GM21360 (cell line): ENCODE data around the gene KCNC4.
A peak's percentile ranks its signal among the peaks of the same experiment; 100 is the strongest.

ENCODE experiments used
- ATAC-seq: cut with Tn5 transposase; IDR thresholded peaks from one replicate; pipeline ENCODE4 v1.9.1; 2021; ENCODE audit warnings: mild to moderate bottlenecking, moderate library complexity; ENCODE audit not compliant: unreplicated experiment

The KCNC4 gene

DNA sequence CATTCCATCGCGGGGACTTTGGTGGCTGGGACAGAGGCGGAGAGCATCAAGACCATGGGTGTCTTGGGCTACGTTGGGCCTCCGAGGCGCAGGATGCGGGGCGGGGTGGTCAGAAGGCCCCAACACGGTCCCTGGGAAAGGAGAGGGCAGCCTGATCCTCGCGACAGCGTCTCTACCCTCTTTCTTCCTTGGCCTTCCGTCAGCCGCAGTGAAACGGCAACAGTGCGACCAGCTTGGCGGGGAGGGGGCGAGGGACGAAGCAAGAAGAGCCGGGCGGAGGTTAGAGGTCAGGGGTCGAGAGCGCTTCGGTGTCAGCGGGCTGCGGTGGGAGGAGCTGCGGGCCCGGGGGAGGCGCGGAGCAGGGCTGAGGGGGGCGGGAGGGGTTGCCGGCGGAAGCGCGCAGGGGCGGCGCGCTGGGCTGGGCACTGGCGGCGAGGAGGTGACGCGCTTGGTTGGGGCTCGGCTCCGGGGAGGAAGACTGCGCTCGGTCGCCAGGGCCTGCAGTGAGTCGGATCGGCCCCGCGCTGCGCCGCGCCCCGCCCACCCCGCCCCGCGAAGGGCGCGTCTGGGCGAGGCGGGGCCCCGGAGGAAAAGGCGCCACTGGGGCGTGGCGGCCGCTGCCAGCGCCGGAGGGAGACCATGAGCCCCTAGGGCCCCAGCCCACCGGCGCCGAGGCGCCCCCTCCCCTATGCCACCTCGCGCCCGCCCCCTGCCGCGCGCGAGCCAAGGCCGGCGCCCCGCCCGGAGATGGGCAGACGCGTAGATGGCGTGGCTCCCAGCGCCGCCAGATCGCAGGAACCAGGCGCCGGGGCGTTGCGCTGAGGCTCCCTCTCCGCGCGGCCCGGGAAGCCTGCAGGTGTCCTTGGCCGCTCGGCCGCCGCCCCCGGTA, at the start of gene KCNC4:
Gene KCNC4, plus strand, starts transcription at position 600 of the 889 bp plus-strand sequence. CDS start 1,186 bp downstream, outside the sequence.
- peak; percentile 71 for ATAC-seq

DNA sequence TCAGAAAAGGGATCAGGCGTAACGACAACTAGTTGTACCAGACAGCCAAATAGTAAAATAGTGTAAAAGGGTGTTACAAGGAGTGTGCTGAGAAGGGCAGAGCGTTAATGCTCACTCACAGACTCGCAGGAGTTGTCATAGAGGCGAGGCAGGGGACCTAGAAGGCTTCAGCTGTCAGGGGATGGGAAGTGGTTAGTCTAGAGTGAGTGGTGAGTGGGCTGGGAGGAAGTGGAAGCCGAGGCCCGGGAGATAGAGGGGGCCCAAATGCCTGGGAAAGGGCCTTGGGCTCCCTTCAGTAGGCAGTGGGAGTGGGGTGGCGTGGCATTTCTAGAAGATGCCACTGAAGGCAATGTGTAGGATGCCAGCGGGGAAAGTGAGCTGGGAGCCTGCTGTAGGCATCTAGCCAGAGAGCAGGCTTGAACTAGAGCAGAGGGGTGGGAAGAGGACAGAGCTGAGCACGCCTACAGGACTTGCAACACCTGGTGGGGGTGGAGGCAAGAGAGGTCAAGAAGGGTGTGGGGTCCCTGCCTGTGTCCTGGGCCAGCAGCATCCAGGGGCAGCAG, 49.5 kb upstream of the KCNC4 start:
- ATAC-seq, result no peak

DNA sequence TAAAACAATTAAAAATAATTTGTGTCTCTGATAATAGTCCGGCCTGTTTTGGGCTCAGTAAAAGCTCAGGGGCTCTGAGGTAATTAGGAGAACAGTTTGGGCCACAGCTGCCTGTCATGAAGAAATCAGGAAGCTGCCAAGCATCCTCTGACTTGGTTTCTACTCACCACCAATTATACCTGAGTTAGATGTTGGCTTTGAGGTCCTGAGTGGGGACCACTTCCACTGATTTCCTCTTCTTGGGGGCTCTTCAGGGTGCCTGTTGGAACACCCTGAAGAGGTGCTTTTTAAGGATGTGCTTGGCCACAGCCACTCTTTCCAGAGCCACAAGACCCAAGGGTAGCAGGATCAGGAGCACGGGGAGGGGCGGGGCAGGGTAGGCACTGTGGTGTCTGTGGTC, 48.9 kb upstream of the KCNC4 start:
- ATAC-seq, result no peak

DNA sequence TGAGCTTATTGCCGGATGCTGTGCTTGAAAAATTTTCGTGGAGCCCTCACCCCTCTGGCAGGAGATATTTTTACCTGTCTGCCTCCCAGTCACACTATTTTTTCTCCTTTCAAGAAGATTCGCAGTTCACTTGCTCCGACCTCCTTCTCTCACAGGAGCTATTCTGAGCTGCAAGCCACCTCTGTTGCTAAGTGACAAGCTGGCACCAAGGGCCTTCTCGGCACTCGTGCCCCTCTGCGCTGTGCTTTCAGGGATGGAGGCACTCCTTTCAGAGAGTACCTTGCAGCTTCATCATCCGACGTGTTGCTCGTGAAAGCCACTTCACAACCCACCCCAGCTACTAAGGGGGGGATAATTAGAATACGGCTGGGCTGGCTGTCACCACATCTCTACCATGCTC, 48.3 kb upstream of the KCNC4 start:
- no peak for ATAC-seq

DNA sequence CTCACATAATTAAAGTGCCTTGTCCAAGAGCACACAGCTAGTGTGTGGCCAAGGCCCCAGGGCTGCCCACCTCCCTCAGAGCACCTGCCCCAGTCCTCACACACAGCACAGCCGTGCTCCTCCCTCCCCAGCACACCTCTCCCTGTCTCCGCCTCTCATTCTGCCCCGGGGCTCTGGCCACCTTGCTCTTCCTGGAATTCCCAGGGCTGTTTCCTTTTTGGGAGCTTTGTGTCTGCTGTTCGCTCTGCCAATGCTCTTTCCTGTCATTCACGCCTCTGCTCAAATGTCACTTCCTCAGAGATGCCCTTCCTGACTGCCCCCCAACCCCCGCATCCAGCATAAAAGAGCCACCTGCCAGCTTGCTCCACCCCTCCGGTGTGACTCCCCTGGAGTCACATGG, 46.5 kb upstream of the KCNC4 start:
- ATAC-seq, result no peak

DNA sequence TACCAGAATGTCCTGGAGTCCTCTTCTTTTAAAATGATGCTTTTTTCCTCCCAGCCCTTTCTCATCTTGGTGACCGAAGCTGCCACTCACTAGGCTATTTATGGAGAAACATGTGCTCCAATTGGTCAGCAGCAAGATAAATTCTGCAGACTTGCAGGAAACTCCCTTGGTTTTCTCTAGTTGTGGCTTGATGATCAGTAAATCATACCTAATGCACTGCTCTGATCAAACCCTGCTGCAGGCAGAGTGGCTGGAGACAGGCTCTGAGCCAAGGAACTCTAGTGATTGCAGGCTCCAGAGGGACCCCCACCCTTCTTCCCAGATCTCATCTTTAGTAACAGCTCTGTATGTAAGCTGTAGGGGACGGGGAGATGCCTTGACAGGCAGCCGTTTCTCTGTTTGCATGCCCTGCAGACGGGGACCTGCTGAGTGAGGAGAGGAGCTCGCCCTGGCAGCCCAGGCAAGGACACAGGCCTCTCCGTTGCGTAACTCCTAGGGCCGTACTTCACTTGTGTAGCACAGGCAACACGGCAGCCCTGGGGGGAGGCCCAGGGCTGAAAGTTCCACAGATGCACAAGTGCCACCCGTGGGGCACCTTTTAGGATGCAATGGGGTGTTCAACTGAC, 45.3 kb upstream of the KCNC4 start:
- ATAC-seq, result no peak

DNA sequence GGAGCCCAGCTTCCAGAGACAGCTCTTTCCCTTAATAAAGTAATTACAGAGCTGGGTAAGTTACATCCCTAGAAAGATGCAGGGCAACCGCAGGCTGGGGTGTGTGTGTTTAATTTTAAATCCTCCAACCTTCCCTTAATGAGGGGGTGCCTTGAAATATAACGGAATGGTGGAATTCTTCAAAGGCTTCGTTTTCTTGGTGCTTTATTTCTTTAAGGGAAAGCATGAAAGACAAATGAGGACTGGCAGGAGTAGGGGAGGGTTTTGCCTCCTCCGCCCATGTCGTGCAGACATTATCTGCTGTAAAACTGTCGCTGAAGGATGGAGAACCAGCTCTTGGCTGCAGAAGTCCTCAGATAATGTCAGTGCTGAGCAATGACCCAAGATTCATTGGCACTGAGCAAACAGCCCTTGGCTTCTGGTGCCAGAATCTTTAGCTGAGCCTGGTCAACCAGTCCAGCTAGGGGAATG, 44.3 kb upstream of the KCNC4 start:
- ATAC-seq, result no peak

DNA sequence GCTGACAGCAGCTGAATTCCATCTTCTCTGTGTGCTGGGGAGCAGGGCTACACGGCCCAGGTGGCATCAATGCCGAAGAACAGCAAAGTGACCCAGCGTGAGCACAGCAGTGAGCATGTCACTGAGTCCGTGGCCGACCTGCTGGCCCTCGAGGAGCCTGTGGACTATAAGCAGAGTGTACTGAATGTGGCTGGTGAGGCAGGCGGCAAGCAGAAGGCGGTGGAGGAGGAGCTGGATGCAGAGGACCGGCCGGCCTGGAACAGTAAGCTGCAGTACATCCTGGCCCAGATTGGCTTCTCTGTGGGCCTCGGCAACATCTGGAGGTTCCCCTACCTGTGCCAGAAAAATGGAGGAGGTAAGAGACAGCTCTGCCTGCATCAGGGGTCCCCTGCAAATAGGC, 43.3 kb upstream of the KCNC4 start:
- no peak for ATAC-seq

DNA sequence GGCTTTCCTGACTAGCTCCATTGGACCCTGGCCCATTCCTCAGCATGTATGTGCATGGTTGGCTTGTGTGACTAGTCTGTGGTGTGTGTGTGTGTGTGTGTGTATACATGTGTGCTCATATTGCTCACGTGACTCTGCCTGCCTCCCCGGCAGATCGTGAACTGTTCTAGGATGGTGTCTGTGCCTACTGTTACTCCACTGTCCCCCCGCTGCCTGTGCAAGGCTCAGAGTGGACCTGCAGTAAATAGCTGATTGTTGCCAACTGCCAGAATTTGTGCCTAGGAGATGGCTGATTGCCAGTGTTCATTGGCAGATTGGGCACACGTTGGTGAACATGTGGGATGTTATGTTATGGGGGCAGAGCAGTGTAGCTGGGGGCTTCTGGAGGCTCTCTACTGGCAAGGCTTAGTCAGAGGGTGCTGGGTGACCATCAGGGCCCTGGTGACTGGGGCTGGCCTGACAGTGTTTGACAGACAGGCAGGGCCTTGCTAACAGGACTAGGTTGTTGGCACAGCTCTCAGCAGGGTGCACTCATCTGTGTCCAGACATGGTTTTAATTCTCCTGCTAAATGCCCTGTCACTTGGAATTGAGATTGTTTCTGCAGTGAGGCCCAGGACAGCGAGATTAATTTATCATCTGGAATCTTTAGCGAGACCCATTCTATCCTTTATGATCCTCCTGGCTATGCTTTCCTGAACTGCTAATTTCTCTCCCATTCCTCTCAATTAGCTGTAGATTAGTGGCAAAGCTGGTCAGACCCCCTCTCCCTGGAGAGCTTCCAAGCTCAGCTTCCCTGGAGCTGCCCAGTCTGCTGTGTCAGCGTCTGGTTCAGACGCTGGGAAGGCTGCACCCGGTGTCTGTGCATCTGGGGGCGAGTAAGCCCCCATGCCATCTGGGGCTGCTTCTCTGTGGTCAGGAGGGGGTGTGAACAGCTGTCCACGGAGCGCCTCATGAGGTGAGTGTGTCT, 39.1 kb upstream of the KCNC4 start:
- no peak for ATAC-seq

DNA sequence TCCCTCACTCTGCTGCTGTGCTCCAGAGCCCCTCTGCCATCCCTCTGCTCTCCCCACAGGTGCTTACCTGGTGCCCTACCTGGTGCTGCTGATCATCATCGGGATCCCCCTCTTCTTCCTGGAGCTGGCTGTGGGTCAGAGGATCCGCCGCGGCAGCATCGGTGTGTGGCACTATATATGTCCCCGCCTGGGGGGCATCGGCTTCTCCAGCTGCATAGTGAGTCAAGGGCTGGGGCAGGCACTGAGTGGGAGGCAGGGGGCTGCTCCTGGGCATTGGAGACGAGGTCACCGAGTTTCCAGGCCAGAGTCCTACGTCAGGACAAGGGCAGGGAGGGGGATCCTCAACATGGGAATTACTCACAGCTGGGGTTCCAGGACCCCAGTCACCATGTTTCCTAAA, 38.1 kb upstream of the KCNC4 start:
- no peak for ATAC-seq

DNA sequence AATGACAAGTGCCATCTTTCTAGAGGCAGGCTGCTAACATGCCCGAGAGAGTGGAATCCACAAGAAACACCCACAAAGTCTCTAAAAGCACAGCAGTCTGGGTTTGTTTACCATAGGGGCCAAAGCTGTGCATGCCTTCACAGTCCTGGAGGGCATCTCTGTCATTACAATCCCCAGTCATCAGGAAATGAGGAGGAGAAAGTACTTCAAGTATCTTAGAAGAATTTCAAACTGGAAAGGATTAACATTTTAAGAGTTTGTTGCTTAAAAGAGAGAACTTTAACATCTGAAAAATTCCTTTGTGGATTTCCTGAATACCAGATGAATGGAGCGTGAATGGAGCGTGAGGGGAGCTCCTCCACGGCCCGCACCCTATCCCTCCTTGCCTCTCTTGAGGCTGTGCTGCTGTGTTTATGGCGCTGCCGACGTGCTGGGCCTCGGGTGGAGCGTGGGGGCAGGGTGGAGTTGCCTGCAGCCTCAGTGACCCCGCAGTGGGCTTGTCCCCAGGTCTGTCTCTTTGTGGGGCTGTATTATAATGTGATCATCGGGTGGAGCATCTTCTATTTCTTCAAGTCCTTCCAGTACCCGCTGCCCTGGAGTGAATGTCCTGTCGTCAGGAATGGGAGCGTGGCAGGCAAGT, 36.5 kb upstream of the KCNC4 start:
- no peak for ATAC-seq

DNA sequence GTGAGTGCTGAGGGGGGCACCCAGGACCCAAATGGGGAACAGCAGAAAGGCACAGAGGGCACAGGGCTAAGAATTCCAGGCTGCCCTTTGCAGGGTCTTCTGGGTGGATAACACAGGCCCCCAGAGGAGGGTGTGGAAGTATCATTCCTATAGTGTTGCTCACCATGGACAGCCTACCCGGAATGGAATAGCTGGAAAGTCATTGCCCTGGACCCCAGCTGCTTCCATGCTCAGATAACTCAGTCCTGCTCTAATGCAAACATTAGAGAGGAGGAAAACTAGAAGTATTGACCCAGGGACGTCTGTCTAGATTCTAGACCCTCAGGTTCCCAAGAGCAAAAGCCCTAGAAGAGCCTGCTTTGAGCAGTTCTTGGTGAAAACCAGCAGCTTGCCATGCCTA, 35.2 kb upstream of the KCNC4 start:
- ATAC-seq, result no peak

DNA sequence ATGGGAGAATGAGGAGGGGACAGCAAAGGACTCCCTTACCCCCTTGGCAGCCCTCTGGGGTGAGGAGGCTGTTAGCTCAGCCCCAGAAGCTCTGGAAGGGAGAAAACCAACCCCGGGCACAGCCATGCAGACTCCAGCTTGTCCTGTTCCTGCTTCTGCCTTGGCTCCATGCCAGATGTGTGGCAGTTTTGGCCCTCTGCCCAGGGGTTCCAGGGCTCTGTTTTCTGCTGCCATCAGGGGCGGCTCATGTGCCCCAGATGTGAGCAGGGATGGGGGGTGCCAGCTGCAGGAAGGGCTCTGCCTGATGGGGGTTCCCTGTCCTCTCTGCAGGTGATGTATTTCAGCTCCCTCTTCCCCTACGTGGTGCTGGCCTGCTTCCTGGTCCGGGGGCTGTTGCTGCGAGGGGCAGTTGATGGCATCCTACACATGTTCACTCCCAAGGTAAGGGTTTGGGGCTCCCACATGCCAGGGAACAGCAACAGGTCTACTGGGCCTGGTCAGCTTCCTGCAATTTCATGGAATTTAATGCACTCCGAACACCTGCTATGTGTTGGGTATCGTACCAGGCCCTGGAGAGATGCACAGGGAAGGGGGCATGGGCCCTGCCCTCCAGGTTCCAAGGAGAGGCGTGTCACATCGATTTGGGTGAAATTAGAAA, 33.7 kb upstream of the KCNC4 start:
- ATAC-seq, result no peak

DNA sequence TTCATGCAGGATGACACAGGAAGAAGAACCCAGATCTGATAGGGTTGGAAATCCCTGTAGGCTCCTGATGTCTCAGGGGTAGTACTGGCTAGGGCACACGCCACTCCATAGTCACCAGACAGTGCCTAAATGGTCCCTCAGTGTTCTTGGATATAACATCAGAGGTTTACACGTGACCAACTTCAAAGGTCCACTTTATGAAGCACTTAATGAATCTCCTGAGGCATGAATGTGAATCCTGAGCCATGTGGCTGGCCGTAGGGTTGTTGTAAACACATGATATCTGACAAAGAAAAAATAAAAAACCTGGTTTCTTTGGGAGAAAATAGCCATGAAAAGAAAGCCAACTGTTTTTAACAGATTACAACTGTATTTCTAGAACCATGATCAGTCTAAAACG, 32.3 kb upstream of the KCNC4 start:
- no peak for ATAC-seq

DNA sequence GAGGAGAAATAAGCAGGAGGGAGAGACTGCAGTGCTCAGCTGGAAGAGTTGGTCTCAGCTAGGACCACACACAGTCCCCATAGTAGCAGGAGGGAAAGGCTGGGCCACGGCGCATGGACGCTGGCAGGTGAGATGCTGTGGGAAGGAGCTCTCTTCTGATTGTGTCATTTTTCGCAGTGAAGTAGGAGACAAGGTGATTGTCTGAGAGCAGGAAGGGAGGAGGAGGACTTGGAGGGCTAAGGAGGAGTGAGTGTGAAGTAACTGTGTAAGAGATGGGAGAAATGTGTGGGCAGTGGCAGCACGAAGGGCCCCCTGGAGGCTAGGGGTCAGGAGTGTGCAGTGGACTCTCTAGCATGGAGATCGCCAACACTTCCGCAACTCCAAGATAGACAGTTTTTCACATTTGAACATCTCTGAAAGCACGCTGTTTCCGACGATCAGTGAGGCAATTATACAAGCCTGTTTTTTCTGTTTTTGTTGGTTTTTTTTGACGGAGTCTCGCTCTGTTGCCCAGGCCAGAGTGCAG, 26.4 kb upstream of the KCNC4 start:
- ATAC-seq, result no peak

DNA sequence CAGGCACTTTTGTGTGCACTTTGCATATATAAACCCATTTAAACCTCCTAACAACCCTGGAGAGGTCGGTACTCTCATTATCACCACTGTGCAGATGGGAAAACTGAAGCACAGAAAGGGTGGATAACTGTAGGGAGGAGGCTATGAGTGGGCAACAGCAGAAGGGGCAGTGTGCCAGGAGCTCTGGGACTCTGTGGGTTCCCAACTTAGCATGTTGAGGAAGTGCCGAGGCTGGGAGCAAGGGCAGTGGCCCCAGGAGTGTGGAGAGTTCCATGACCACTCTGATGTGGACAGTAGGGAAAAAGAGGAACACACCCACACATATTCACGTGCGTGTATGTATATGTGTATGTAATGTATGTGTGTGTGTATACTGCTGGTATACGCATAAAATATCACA, 25.7 kb upstream of the KCNC4 start:
- no peak for ATAC-seq

DNA sequence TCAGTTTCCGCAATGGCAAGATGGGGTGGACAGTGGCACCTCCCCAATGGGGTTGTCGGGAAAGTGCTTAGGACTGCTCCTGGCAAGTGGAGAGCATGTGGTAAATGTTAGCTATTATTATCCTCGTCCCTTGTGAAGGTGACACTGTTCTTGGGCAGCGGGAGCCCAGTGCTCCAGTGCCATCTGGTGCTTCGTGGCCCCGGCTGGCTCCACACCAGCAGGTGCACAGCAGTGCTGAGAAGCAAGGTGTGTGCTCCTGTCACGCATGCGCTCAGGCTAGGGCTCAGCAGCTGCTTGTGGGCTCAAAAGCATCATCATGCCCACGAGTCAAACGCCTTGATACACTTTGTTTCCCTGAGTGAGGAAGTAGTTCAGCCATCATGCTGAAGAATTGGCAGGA, 24.9 kb upstream of the KCNC4 start:
- ATAC-seq, result no peak

DNA sequence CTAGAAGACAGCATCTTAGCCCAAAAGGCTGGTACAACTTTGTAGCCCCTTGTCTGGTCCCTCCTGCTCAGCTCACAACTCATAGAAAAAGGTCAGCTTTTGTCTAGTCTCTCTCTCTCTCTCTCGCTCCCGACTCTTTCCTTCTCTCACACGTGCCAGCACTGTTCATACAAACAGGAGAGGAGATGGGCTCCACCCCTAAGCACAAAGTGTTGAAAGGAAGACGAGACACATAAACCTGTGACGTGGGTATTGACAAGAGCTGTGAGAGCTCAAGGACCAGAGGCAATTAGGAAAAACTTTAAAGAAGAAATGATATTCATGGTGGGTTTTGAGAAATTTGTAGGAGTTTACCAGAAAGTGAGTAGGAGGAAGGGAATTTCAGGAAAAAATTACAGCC, 23.6 kb upstream of the KCNC4 start:
- no peak for ATAC-seq

DNA sequence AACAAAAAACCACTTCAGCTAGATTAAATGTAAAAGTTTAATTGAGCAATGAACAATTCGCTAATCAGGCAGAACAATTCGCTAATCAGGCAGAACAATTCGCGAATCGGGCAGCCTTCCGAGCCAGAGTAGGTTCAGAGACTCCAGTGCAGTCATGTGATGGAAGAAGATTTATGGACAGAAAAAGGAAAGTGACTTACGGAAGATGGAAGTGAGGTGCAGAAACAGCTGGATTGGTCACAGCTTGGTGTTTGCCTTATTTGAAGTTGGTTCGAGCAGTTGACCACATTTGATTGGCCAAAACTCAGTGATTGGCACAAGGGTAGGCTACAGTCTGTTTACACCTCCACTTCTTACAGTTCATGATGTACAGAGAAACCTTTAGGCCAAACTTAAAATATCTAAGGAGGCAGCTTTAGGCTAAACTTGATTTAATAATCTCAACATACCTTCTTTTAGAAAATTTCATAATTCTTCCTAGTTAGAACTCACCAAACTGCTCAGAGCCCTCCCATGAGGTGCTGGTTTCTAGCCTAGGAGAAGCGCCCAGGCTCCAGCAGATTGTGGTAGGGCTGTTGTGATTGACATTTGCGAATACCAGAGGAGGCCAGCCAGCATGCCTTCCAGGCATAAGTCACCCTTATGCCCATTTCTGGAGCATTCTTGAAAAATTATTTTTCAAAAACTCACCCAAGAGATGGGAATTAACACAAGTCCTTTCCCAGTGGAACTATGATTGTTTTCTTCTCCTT, 22.8 kb upstream of the KCNC4 start:
- ATAC-seq, result no peak
